T47D (cell line): ENCODE measurements around the gene CNRIP1.

Experiments used
- DNase-seq, 2 experiments: peaks; one replicate each; pipeline versions ENCODE4 v3.0.0 to v3.0.0-alpha.2; 2011 to 2012; ENCODE audit warnings: low read depth in 1 of 2, low spot score in 1 of 2
- JUND ChIP-seq: IDR thresholded peaks from 2 replicates; pipeline ENCODE4 v1.6.1; 2012; ENCODE audit warnings: low read depth
- in situ Hi-C: cut with HindIII; loops from 2 replicates; pipeline ENCODE4 v1.10.0; 2016; ENCODE audit warnings: low sequenced_read_pairs, low pct_unique_long_range_greater_than_20kb

Gene CNRIP1

DNA sequence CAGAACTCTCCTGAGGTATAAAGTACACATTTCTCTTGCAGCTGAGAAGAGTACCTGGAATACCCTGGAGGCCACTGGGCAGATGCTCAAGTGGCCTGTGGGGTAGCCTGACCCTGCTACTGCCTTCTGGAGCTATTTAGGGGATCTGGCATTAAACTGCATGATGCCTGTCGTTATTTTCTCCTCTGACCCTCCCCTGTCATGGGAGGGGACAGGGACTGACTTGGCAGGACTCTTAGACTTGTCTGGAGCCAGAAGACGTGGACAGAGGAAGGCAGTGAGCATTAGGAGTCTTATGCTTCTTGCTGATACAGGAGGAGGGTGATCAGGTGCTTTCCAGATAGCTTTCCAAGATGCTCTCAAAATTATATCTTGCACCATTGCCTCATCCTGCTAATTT lies 24.8 kb downstream of the CNRIP1 start:
- in situ Hi-C loops, result no loop called here
- no peak for TF ChIP-seq JUND
- no peak for DNase-seq

DNA sequence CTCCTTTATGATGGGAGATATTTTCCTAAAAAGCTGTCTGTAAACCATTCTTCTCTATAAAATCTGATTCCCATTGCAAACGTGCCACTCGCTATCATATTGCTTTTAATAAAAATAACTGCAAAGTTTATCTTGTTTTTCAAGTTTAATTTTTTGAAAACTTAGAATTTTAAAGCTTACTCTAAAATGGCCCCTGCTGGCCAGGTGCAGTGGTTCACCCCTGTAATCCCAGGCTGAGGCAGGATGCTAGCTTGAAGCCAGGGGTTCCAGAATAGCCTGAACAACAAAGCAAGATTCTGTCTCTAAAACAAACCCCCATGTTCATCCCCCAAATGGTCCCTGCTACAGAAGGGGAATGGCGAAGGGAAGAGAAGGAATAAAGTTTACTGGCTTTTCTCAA lies 25.6 kb downstream of the CNRIP1 start:
- DNase-seq, result no peak
- in situ Hi-C loops, result no loop called here
- TF ChIP-seq JUND, result no peak

DNA sequence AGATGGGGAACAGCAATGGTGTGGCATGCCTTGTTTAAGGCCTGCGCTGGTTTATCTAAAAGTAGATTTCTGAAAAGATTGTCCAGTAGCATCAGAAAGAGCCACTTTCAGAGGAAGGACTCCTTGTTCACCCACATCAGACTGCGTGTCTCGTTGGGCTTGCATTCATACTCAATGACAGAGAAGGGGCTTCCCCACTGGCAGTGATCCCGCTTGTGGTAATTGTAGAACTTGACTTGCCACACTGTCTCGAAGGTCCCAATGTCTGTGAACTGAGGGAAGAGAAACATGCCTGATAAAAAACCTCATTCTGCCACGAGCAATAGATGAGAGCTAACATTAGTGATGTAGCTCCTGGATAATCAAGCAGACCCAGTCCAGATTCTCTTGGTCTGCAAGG lies 26.0 kb downstream of the CNRIP1 start:
- DNase-seq, result no peak
- no peak for TF ChIP-seq JUND
- in situ Hi-C loops, result no loop called here

DNA sequence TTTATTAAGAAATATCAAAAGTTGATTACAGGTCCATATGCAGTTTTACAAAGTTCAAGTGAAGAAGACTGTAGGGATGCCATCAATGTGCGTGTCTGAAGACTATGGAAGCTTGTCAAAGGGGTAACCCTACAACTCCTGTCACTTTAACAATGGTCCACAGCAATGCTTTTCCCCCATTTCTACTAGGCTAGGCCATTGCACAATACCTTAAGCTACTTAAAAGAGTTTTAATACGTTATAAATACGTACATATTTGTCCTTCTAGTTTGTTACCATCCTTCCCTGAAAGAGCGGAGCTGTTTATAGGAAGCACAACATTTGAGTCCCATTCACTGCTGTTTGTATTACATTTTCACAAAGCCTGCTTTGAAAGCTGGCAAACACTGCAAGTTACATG lies 26.7 kb downstream of the CNRIP1 start:
- no peak for TF ChIP-seq JUND
- no peak for DNase-seq
- in situ Hi-C loops, result no loop called here

DNA sequence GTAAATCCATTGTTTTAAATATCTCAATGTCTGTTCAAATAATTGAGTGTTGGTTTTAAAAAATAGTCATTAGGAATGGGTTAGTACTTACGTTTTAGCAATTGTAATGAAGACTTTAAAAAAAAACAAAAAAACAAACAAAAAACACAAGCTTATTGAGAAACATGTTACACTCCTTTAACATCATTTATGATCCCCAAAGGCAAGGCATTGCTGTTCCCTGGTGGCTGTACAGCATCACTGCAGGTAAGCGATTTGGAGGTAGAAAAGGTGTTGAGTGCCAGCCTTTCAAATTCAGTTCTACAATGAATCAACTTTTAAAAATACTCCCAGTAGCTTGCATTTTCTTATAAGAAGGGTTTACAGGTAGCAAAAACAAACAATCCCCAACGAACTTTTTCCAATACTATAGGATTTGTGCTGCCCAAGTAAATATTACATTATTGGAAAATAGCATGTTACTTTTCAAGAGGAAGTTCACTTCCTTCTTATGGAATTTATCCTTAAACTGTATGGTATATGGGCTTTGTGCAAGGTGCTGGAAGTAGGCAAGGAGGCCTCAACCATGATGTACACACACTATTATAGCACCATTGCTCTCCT lies 27.5 kb downstream of the CNRIP1 start:
- peak in 1 of 2 experiments; percentile 54 for DNase-seq

DNA sequence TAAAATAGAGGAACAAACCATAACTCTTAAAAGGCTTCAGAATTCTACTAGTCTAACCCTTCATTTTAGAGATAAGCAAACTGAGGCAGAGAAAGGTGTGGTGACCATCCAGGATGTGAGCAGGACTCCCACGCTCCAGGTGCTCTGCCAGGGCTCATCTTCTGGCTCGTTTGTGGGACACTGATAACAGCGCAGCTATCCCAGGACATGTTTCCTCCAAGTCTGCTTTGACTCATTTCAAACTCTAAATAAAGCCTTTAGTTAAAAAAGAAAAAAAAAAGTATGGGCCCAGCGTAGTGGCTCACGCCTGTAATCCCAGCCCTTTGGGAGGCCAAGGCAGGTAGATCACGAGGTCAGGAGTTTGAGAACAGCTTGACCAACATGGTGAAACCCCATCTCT lies 28.4 kb downstream of the CNRIP1 start:
- in situ Hi-C loops, result no loop called here
- no peak for TF ChIP-seq JUND
- DNase-seq, result no peak

More for the DNA sequence above, 27.5 kb downstream of the CNRIP1 start:
- no peak for TF ChIP-seq JUND
- in situ Hi-C loops, result no loop called here

DNA sequence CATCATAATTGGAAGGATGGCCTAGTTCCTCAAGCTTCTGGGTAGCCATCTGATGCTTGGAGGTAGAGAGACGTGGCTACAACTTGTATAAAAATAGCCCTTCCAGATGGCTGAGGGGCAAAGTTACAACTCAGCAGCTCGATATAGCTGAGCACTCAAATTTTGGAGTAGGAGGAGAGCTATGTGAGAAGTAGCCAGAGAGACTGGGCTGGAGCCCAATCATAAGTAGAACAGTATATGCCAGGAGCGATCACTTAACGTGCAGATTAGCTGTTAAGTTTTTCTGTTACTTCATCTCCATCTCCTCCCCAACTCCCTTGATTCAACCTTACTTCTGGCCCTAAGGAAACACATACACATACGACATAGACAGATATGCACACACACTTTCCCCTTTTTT lies 28.8 kb downstream of the CNRIP1 start:
- no peak for TF ChIP-seq JUND
- no peak for DNase-seq
- in situ Hi-C loops, result no loop called here

DNA sequence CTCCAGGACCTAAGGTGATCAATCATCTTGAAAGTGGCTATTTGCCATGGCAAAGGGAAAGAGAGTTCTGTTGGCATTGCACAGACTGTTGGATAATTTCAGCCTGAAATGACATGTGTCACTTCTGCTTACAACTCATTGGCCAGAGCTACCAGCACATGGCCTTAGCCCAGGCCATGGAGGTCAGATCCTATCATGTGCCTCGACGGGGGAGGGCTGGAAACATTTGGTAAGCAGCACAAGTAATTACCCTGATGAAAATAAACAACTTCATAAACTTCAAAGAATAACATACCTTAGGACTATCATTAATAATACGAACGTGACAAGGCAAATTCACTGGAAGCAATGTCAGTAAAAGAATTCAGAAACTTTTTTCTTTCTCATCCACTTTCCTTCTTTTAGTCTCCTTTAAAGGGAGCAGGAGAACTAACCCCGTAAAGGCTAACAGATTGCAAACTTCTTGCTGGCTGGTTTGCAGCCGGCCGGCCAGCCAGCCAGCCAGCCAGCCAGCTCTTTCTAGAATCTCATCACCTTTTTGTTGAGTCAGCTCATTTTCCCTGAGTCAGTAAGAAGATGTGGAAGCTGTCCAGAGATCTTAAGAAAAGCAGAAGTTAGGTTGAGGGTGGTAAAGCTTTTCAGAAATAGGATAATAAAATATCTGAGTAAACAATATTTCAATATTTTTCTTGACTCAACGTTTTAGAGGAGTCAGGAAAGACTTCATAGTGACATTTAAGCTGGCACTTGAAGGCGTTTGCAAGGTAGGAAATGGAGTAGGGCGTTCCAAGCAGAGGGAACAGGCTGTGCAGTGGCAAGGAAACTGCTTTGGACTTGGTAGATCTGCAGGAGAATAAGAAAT lies 31.9 kb downstream of the CNRIP1 start:
- no peak for TF ChIP-seq JUND
- in situ Hi-C loops, result no loop called here
- DNase-seq, result no peak

DNA sequence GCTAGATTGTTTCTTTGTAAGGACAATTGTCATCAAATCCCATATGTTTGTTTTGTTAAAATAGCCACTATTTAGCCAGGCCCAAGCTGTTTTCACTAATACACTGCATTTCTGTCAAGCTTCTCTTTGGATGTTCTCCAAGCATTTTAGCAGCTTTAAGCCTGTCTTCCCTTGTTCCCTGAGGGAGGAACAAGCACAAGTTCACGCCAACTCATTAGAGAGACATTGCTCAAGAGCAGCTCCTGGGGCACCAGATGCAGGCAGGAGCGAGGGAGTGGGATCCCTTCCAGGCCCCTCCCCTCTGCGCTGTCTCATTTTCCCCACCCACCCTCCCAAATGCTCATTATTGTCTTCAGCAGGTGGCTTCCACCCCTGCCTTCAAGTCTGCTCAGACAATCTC lies 34.9 kb downstream of the CNRIP1 start:
- in situ Hi-C loops, result no loop called here
- DNase-seq, result no peak
- no peak for TF ChIP-seq JUND

DNA sequence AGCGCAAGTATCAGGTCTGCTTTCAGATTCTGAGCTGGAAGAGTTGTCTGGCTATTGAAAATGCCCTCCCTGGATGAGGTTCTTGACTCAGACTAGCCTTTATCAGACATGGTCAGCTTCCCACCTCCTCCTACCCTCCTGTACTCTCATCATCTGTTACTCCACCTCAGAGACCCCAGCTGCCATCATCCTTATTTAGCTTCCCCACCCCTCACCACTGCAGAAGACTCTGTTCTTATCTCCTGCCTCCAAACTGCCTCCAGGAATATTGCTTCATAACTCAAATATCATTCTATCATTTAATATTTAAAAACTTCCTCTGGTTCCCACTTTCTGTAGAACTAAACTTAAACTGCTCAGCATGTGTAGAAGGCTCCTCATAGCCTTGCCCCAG lies 36.3 kb downstream of the CNRIP1 start:
- in situ Hi-C loops, result no loop called here
- no peak for TF ChIP-seq JUND
- DNase-seq, result no peak

DNA sequence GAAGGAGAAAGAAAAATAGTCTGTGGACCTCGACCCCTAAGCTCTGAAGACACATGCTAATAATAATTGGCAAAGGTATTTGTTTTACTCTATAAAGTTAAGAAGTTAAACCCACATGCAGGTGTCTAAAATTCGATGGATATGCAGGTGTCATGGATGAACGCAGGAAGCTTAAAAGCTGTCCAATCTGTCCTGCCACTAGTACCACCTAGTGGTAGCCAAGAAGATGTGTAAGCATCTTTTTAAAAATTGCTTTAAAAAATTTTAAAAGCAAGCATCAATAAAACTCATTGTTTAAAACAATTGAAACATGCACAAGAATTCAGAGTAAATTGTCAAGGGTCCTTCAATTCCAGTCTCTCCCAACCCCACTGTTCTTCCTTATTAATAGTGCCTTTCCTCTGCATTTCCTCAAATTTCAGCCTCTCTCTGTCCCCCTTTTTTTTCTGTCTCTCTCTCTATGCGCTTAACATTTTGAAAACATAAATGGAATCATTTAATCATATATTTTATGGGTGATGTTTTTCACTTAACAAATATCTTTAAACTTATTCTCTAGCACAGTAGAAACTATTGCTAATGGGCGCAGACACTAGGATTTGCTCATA lies 36.8 kb downstream of the CNRIP1 start:
- peak in 1 of 2 experiments; percentile 65 for DNase-seq
- in situ Hi-C loops, result no loop called here

DNA sequence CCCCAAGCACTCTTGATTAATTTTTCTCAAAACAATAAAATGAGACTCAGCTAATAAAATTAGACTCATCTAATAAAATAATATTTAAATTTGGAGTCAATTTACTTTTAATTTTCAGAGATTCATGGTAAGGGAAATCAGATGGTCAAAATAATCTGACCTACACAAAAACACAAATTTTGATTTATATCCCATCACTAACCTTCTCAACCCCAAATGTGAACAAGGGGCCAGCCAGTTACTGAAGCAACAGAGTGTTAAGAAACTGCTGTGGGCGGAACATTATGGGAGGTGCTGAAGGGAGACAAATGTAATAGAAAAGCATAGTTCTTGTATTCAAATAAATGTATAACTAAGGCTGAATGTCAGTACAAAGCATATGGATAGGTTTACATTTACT lies 39.0 kb downstream of the CNRIP1 start:
- in situ Hi-C loops, result no loop called here
- TF ChIP-seq JUND, result no peak
- no peak for DNase-seq

More for the DNA sequence above, 36.8 kb downstream of the CNRIP1 start:
- no peak for TF ChIP-seq JUND

DNA sequence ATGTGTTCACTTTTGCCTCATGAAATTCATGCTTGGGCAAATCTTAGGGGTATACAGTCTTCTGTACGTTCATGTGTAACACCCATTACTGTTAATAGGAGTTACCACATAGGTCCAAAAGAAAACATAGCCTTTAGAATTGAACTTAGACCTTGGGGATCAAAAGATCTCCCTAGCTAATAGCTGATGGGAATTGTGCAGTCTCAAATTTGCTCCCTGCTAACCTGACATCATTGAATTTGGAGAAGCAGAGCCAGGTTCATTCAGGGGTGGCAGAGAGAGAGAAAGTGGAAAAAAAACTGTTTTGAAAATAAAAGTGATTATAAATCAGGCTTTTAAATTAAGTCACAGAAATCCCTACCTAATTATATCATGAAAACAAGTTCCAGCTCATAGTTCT lies 39.4 kb downstream of the CNRIP1 start:
- TF ChIP-seq JUND, result no peak
- DNase-seq, result no peak
- in situ Hi-C loops, result no loop called here
